Measurements from ENCODE around the gene AP1S1.
"Not testable (repeated sequence)": the region's sequence is repeated elsewhere in the genome, so short reads cannot be mapped to it uniquely, and the experiment has no call there.

The AP1S1 gene

DNA sequence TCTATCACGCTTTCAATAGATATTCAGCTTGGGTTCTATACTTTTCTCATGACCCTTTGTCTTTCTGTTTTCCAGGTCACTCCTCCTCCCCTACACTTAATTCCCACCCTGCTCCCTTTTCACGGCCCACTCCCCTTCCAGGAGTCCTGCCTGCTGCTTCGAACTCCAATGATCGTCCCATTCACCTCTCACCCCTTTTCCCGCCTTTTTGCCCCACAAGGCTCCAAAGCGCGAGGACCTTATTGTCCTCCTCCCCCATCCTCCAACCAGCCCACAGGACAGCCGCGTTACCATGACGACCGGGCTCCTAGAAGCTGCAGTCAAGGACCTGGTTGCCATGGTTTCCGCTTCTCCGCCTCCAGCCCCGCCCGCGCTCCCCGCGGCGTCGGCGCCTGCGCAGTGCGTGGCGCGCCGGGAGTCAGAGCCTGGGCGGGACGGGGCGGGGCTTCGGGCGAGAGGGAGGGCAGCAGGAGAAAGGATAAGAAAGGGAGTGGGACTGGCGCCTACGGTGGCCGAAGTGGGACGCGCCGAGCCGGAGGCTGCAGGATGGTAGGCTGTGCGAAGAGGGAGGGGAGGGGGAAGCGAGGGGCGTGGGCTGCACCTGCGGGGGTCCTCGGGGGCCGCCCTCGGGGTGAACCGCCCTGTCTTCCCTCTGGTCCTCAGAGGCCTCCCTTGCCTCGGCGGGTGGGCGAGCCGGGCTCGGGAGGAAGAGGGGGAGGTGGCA, at the start of gene AP1S1:
Gene AP1S1, plus strand, starts transcription at position 508 of the 724 bp plus-strand sequence. Its CDS starts 39 bp downstream, at position 547.
- DNase-seq: peak; percentile 96

GRCh38 chr7:101104799-101105198, 49.5 kb upstream of the AP1S1 start:
- no peak for DNase-seq

- DNase-seq: not testable (repeated sequence)
Observed at GRCh38 chr7:101105248-101105647, 49.0 kb upstream of the AP1S1 start.

DNA sequence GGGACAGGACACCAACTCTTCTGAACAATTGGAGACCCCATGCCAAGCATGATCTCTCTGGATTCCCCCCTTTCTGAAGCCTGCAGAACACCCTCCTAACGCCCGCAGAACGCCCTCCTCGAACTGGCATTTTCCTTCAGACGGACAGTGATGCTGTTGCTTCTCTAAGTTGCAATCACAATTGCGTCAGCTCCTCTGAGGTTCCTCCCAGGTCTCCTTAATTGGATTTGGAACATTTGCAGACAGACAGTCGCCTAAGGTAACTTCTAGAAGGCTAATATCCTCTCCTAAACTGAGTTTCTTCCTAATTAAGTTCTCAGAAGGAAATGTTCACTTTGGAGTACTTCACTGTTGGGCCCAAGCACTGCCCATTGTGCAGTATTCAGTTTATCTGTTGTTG, 47.9 kb upstream of the AP1S1 start:
- DNase-seq: no peak

DNA sequence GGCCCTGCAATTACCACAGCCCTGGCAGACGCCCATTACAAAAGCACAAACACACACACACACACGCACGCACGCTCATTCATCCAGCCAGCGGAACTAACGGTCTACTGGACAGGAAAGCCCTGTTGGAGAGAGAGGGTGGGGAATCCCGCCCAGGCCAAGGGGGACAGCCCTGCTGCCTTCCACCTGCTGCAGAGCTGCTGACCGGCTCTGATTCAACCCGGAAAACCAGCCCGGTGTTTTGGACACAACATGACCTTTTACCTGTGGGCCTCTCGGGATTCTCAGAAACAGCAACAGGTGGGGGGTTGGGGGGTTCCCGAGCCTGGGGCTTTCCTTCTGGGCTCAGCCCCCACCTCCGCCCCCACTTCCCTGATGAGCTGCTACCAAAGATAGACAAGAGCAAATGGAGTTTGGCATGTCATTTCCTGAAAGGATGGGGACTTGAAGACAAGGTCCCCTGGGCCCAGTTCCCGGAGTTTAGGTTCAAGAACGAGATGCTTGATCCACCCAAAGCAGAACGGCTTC, 45.9 kb upstream of the AP1S1 start:
- DNase-seq: peak; percentile 5

- no peak for DNase-seq
Observed at GRCh38 chr7:101108961-101109360, 45.3 kb upstream of the AP1S1 start.

DNA sequence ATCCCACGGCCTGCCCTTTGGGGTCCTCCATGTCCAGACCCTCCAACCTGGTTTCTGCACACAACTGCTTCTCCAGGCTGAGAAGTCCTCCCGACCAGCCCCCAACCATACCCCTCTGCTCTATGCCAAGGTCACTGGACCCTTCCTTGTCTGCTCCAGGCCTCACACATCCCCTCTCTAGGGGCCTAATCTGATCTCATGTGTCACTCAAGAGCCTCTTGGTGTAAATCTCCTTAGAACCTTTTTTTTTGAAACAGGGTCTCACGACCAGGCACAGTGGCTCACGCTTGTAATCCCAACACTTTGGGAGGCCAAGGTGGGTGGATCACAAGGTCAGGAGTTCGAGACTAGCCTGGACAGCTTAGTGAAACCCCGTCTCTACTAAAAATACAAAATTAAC, 44.9 kb upstream of the AP1S1 start:
- DNase-seq: no peak

DNA sequence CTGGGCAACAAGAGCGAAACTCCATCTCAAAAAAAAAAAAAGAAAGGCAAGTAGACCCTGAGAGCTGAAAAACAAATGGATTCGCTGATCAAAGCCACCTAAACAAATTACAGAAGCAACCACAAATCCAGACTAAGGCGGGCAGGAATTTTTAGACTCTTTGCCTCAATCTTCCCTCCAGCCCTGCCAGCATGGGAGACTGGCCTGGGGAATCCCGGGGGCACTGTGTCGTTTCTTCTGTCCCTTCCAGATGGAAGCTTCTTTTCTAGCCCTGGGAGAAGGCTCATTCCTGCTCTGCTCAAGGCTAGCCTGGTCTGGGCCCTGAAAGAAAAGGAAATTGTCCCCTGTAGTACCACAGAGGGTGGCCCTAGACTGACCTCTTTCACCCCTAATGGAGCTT, 43.0 kb upstream of the AP1S1 start:
- DNase-seq: no peak

DNA sequence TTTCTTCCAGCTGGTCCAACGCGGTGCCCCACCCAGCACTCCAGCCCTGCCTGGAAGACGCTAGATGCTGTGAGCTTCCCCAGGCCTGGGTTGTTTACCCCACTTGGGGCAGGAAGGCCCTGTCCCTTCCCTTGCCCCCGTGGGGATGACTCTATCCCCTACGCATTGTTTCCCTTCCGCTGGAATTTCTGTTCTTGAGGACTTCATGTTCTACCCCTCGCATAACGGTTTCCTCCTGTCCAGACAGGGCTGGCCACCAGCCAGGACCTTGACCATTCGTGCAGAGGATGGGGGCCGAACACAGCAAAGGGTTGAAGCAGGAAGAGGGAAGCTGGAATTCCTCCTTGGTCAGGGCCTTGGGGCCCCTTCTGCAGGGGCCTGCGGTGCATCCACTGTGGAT, 42.0 kb upstream of the AP1S1 start:
- DNase-seq: no peak

DNA sequence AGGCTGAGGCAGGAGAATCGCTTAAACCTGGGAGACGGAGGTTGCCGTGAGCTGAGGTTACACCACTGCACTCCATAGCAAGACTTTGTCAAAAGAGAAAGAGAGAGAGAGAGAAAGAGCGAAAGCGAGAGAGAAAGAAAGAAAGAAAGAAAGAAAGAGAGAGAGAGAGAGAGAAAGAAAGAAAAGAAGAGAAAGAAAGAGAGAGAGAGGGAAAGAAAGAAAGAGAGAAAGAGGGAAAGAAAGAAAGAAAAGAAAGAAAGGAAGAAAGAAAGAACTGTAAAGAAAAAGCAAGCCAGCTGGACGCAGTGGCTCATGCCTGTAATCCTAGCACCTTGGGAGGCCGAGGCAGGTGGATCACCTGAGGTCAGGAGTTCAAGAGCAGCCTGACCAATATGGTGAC, 41.1 kb upstream of the AP1S1 start:
- DNase-seq: not testable (repeated sequence)

- DNase-seq: no peak
Observed at GRCh38 chr7:101113836-101114235, 40.4 kb upstream of the AP1S1 start.

GRCh38 chr7:101114492-101114891, 39.8 kb upstream of the AP1S1 start:
- no peak for DNase-seq

- no peak for DNase-seq
Observed at GRCh38 chr7:101115215-101115614, 39.1 kb upstream of the AP1S1 start.

- no peak for DNase-seq
Observed at GRCh38 chr7:101116898-101117297, 37.4 kb upstream of the AP1S1 start.

DNA sequence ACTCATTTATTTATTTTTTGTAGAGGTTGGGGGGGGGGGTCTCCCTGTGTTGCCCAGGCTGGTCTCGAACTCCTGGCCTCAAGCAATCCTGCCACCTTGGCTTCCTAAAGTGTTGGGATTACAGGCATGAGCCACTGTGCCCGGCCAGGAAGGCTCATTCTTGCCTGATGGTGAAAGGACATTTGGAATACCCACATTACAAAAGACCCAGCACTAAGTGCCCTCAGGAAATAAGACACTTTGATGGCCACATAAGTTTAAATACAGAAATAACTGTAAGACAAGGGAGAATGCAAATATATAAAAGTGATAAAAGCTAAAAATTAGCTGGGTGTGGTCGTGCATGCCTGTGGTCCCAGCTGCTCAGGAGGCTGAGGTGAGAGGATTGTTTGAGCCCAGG, 35.4 kb upstream of the AP1S1 start:
- no peak for DNase-seq

GRCh38 chr7:101119876-101120275, 34.4 kb upstream of the AP1S1 start:
- no peak for DNase-seq

- DNase-seq: no peak
Observed at GRCh38 chr7:101120315-101120714, 34.0 kb upstream of the AP1S1 start.

- DNase-seq: not testable (repeated sequence)
Observed at GRCh38 chr7:101121631-101121990, 32.7 kb upstream of the AP1S1 start.

DNA sequence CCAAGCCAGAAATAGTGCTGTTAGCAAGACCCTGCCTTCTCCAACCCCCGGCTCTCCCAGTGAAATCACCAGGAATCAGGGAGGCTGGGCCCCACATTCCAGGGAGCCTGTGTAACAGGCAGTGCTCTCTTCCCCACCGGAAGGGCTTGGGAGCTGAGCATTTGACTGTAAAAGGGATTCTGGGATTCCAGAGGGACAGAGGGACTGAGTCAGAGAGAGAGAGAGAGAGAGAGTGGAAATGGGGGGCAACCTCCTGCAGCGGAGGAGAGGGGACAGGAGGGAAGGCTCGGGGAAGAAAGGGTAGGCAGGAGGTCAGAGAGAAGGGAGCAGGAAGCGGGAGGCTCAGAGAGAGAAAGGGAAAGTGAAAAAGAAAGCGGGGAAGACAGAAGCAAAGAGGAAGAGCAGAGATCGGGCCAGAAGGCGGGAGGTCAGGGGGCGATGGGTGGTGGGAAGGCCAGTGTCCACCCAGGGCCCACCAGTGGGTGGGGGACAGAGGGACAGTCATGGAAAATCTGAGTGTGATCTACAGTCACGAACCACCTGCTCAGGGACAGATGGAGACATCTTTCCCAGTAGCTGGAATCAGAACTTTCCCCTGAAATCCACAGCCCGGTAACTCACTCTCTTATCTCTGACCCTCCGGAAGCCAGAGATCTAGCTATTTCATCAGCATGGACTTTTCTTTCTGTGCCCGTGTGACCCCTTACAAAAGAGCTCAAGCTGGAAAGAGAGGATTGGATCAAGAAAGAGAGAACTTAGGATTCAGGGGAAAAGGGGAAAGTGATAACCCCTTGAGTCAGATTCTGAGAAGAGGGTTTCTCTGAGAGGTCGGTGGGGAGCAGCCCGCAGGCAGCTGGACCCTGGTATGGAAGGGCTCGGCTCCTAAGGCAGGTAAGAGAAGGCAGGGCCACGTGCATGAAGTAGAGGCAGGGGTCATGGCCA, 32.0 kb upstream of the AP1S1 start:
- no peak for DNase-seq

DNA sequence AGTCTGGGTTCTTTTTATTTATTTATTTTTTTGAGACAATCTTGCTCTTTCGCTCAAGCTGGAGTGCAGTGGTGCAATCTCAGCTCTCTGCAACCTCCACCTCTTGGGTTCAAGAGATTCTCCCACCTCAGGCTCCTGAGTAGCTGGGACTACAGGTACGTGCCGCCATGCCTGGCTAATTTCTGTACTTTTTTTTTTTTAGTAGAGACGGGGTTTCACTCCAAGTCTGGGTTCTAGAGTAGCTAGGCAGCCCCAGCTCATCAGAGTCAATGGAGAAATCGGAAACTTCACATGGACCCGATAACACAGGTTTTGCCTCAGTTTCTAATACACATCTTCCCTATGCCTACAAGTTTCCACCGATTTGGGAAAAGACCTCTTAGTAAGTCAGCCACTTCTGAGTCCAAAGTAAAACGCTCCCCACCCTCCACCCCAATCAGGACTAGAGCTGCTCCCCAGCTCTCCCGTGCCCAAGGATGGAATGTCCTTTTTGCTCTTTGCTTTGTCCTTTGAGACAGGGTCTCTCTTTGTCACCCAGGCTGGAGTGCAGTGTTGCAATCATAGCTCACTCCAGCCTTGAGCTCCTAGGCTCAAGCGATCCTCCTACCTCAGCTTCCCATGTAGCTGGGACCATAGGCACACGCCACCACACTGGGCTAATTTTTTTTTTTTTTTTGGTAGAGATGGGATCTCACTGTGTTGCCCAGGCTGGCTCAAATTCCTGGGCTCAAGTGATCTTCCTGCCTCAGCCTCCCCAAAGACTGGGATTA, 31.2 kb upstream of the AP1S1 start:
- no peak for DNase-seq

GRCh38 chr7:101123703-101124068, 30.6 kb upstream of the AP1S1 start:
- no peak for DNase-seq

DNA sequence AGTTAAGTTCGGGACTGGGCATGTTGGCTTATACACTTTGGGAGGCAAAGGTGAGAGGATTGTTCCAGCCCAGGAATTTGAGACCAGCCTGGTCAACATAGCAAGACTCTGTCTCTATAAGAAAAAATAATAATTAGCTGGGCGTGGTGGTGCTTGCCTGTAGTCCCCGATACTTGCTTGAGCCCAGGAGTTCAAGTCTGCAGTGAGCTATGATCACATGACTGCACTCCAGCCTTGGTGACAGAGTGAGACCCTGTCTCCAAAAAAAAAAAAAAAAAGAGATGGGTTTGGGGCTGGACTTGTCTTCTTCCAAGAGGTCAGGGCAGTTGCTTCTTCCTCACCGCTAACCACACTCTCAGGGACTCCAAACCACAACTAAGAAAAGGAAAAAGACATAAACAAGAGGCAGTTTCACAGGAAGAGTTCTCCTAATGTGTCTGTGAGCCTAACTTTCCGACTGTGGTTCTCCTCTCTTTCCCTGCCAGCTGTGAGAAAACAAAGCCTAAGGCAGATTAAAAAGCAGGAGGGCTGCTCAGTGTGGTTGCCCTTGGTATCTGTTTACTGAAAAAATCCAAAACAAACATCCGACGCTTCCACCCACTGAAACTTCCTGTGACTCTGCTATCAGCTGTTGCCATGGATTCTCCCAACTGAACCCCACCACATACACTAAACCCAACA, 29.8 kb upstream of the AP1S1 start:
- peak; percentile 13 for DNase-seq

Data from NCI-H774 (cell line).